ENCODE measurements around the gene GPS1.

GPS1 gene

GRCh38 chr17:82073446-82073845 lies 21.7 kb downstream of the GPS1 start:
- no peak for DNase-seq (ENCODE audit: low read depth, low spot score)
- TF ChIP-seq CTCF (IDR thresholded peaks at IDR 0.05; ENCODE audit: low read depth, low read length): no peak
- H3K4me3 ChIP-seq (ENCODE audit: low read depth, low read length): no peak overlapping the region
- in situ Hi-C loops (cut with HindIII; ENCODE audit: low sequenced_read_pairs): no loop called here

- DNase-seq (ENCODE audit: low read depth, low spot score): no peak
- no peak for TF ChIP-seq CTCF (IDR thresholded peaks at IDR 0.05; ENCODE audit: low read depth, low read length)
- in situ Hi-C loops (cut with HindIII; ENCODE audit: low sequenced_read_pairs): no loop called here
- no peak overlapping the region for H3K4me3 ChIP-seq (ENCODE audit: low read depth, low read length)
These were observed 24.5 kb downstream of the GPS1 start for GRCh38 chr17:82076018-82076784.

GRCh38 chr17:82076785-82077591 lies 25.3 kb downstream of the GPS1 start:
- TF ChIP-seq CTCF (IDR thresholded peaks at IDR 0.05; ENCODE audit: low read depth, low read length): no peak
- no peak for DNase-seq (ENCODE audit: low read depth, low spot score)
- in situ Hi-C loops (cut with HindIII; ENCODE audit: low sequenced_read_pairs): no loop called here
- H3K4me3 ChIP-seq (ENCODE audit: low read depth, low read length): no peak overlapping the region

GRCh38 chr17:82077617-82078358 lies 26.1 kb downstream of the GPS1 start:
- no peak for TF ChIP-seq CTCF (IDR thresholded peaks at IDR 0.05; ENCODE audit: low read depth, low read length)
- in situ Hi-C loops (cut with HindIII; ENCODE audit: low sequenced_read_pairs): no loop called here
- no peak overlapping the region for H3K4me3 ChIP-seq (ENCODE audit: low read depth, low read length)
- DNase-seq (ENCODE audit: low read depth, low spot score): no peak

GRCh38 chr17:82078433-82078832 lies 26.7 kb downstream of the GPS1 start:
- no peak for DNase-seq (ENCODE audit: low read depth, low spot score)
- no peak overlapping the region for H3K4me3 ChIP-seq (ENCODE audit: low read depth, low read length)
- in situ Hi-C loops (cut with HindIII; ENCODE audit: low sequenced_read_pairs): no loop called here
- TF ChIP-seq CTCF (IDR thresholded peaks at IDR 0.05; ENCODE audit: low read depth, low read length): no peak

- no peak overlapping the region for H3K4me3 ChIP-seq (ENCODE audit: low read depth, low read length)
- TF ChIP-seq CTCF (IDR thresholded peaks at IDR 0.05; ENCODE audit: low read depth, low read length): no peak
- in situ Hi-C loops (cut with HindIII; ENCODE audit: low sequenced_read_pairs): no loop called here
- no peak for DNase-seq (ENCODE audit: low read depth, low spot score)
These were observed 27.4 kb downstream of the GPS1 start for GRCh38 chr17:82079001-82079677.

All from astrocyte of the spinal cord (primary cell).